Activated naive CD4-positive, alpha-beta T cell treated with anti-CD3 and anti-CD28 coated beads for 36 hours (primary cell): ENCODE data around the gene SLC36A1. TPM values are rescaled to one million over a fixed set of nuclear protein-coding genes. Genes with fewer than 3 reads are reported as not detected.

Source experiments
- CTCF ChIA-PET: fragments of 350-600 bp; sonication (Branson Sonifier 250); formaldehyde crosslinking; loops from one replicate; lab custom pipeline; 2021; ENCODE audit warnings: antibody characterized with exemption; lab: Charles Lee
- DNase-seq: peaks from one replicate; pipeline ENCODE4 v3.0.0-alpha.2; 2020
- H3K27ac Mint-ChIP-seq: one replicate; pipeline ENCODE4 v1.8.0; 2021; ENCODE audit warnings: mild to moderate bottlenecking, mixed read lengths
- H3K27me3 Mint-ChIP-seq: one replicate; pipeline ENCODE4 v1.8.0; 2021; ENCODE audit warnings: low read depth, mixed read lengths
- H3K36me3 Mint-ChIP-seq: one replicate; pipeline ENCODE4 v1.8.0; 2021; ENCODE audit warnings: low read depth, mixed read lengths
- H3K4me1 Mint-ChIP-seq: one replicate; pipeline ENCODE4 v1.8.0; 2021; ENCODE audit warnings: low read depth, mixed read lengths
- H3K4me3 Mint-ChIP-seq: one replicate; pipeline ENCODE4 v1.8.0; 2021; ENCODE audit warnings: mild to moderate bottlenecking, moderate library complexity, mixed read lengths
- H3K9me3 Mint-ChIP-seq: one replicate; pipeline ENCODE4 v1.8.0; 2021; ENCODE audit warnings: mixed read lengths
- intact Hi-C: fragments of 100-400 bp; cut with micrococcal nuclease; formaldehyde crosslinking; loops from one replicate; pipeline ENCODE4 v1.15.1; 2023
- microRNA-seq: library from miRNA; unstranded; fragments of <30 nt; microRNA quantifications from one replicate; pipeline ENCODE4 v1.2.0, GENCODE V29; 2022; ENCODE audit warnings: borderline microRNAs expressed, borderline replicate concordance
- total RNA-seq, 2 experiments: library from RNA; stranded (reverse); gene quantifications; one replicate each; pipeline ENCODE4 v1.2.3, GENCODE V29; 2021

SLC36A1 gene
- total RNA-seq, 2 experiments from 2014 or later = 2.6 to 3.1 TPM

DNA sequence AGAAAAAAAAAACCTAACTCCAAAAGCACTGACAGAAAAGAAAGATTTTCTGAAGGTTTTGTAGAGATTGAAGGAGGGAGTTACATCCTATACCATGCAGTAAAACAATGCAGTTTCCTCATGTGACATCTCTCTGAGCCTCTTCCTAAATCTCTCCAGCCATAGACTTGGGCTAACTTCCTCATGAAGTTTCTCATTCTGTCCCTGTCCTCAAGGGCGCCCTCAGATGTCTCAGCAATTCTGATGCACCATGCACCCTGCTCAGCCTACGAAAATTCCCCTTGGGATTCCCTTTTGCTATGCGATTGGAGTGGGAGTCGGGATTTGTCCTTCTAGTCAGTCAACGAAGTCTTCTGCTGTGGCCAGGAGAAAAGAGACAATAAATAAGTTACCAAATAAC is 74.8 kb downstream of the SLC36A1 start:
- H3K36me3 Mint-ChIP-seq = no peaks in the 10 kb centered on the region
- no peaks in the 10 kb centered on the region for H3K9me3 Mint-ChIP-seq
- no peak for DNase-seq
- CTCF ChIA-PET = interaction anchor here (2.2 kb wide), 1 partner anchor 74 kb away, joined by 20 read pairs; the partner anchor contains the start of gene SLC36A1
- H3K27me3 Mint-ChIP-seq = no peaks in the 10 kb centered on the region
- intact Hi-C loops = loop anchor here (5.0 kb wide), 2 partner anchors 395 to 1045 kb away; no protein-coding TSS in a partner anchor
- peaks cover 5% of the 10 kb centered on the region for H3K4me1 Mint-ChIP-seq
- H3K4me3 Mint-ChIP-seq = no peak overlapping the region
- H3K27ac Mint-ChIP-seq = no peak overlapping the region

DNA sequence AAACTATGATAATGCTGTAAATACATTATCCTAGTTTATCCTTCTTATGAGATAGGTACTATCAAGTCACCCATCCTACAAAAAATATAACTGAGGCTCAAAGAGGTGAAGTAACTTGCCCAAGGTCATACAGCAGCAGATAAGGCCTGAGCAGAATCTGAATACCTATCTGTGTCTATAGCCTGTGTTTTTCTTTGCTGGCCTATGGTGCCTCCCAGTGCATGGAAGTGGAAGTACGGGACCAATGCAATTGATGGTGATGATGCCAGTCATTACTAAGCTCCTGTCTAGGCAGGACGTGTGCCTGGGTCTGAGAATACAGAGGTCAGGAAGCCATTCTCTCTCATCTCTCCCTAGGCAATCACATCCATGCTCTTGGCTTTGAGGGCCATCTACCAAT is 75.9 kb downstream of the SLC36A1 start:
- Mint-ChIP-seq H3K36me3 (no peaks in the 10 kb centered on the region), H3K4me1 (peaks cover 5% of the 10 kb centered on the region), H3K9me3 (no peaks in the 10 kb centered on the region), H3K27ac (no peak overlapping the region), H3K27me3 (no peaks in the 10 kb centered on the region), H3K4me3 (no peak overlapping the region)
- CTCF ChIA-PET = interaction anchor here (0.6 to 2.2 kb wide), 16 partner anchors 12 to 203 kb away, joined by 3 to 31 read pairs (median 4); partner anchors contain the start of gene SLC36A1
- intact Hi-C loops = loop anchor here (1.0 to 5.0 kb wide), 5 partner anchors 76 to 1046 kb away; partner anchors contain the start of gene SLC36A1
- peak; percentile 78 for DNase-seq

DNA sequence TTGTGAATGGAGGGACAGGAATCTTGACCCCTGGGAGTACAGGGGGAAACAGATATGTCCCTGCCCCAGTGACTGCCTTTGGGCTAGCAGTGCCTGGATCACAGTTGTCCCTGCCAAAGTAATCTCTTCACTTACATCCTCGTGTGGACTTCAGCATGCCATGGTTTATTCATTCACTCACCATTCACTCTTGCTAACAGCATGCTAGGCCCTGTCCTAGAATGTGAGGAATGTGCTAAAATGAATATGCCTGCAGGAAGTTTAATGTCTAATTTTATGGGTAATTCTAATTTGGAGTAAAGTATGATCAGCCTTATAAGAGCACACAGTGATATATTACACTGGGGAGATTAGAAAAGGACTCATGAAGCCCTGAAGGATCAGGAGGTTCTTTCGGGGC is 80.8 kb downstream of the SLC36A1 start:
- Mint-ChIP-seq H3K27ac (no peak overlapping the region), H3K4me3 (no peak overlapping the region), H3K36me3 (no peaks in the 10 kb centered on the region), H3K4me1 (no peaks in the 10 kb centered on the region), H3K9me3 (no peaks in the 10 kb centered on the region), H3K27me3 (no peaks in the 10 kb centered on the region)
- no peak for DNase-seq
- CTCF ChIA-PET = no interaction called here
- intact Hi-C loops = no loop called here

DNA sequence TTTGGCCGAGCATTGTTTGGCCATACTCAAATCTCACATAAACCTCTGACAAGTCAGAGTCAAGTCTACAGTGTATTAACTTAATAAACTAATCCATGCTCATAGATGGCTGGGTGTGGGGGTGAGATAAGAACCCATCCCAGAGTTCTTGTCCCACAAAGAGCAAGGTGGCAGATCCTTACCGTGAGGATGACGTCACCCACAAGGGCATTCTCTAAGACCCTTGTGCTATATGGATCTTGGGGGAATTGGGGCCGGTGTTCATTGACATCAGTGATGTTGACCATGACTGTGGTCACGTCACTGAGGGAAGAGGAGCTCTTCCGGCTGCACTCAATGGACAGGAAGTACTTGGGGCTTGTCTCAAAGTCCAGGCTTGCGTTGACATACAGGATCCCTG is 81.6 kb downstream of the SLC36A1 start:
- Mint-ChIP-seq H3K27ac (no peak overlapping the region), H3K4me1 (no peaks in the 10 kb centered on the region), H3K36me3 (no peaks in the 10 kb centered on the region), H3K9me3 (no peaks in the 10 kb centered on the region), H3K27me3 (no peaks in the 10 kb centered on the region), H3K4me3 (no peak overlapping the region)
- CTCF ChIA-PET = no interaction called here
- intact Hi-C loops = no loop called here
- no peak for DNase-seq

DNA sequence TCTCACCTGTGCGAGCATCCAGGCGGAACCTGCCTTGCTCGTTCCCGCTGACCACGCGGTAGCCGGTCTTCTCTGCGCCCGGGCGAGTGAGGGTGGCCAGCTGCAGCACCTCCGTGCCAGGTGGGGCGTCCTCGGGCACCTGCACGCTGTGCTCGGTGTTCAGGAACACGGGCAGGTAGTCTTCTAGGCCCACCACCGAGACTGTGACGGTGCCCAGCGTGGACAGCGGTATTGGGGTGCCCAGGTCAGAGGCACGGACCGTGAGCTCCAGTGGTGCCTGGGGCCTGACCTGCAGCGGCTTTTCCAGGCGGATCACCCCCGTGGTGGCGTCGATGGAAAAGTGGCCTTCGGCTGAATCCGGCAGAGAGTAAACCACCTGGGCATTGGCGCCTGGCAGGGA is 84.2 kb downstream of the SLC36A1 start:
- CTCF ChIA-PET = interaction anchor here (0.7 kb wide), 1 partner anchor 81 kb away, joined by 3 read pairs; no protein-coding TSS in a partner anchor
- Mint-ChIP-seq H3K9me3 (no peaks in the 10 kb centered on the region), H3K4me3 (no peak overlapping the region), H3K4me1 (no peaks in the 10 kb centered on the region), H3K27ac (no peak overlapping the region), H3K27me3 (no peaks in the 10 kb centered on the region), H3K36me3 (no peaks in the 10 kb centered on the region)
- DNase-seq = no peak
- intact Hi-C loops = no loop called here

DNA sequence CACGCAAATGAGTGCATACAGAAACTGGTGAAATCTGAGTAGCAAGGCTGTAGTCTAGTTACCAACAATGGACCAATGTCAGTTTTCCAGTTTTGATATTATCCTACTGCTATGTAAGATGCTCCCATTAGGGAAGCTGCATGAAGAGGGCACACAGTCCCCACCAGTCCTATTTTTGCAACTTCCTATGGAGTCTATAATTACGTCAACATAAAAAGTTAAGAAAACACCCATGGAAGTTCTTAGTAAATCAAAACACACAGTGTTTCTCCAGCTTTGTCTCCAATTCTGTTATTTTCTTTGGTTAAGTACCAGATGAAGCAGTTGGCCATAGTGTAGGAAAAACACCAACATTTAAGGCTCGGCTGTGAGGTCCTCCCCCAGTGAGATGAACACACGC is 85.0 kb downstream of the SLC36A1 start:
- no peak for DNase-seq
- Mint-ChIP-seq H3K9me3 (no peaks in the 10 kb centered on the region), H3K4me3 (no peak overlapping the region), H3K27ac (no peak overlapping the region), H3K27me3 (no peaks in the 10 kb centered on the region), H3K4me1 (no peaks in the 10 kb centered on the region), H3K36me3 (no peaks in the 10 kb centered on the region)
- CTCF ChIA-PET = interaction anchor here (0.6 to 0.7 kb wide), 2 partner anchors 12 to 80 kb away, joined by 3 read pairs; no protein-coding TSS in a partner anchor
- intact Hi-C loops = no loop called here

DNA sequence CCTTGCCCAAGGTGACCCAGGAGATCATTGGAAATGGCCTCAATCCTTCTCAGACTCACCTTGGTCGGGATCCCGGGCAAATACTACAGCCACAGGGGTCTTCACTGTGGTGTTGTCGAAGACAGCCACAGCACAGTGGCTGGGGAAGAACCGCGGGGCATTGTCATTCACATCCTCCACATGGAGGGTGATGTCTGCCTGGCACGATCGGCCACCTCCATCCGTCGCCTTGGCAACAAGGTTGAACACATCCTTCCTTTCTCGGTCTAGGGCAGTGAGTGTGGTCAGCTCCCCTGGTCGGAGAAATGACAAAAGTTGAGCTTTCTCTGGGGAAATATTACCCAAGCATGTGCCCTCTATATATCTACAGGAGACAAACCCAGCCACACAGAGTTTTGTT is 86.9 kb downstream of the SLC36A1 start:
- no peak overlapping the region for H3K4me3 Mint-ChIP-seq

DNA sequence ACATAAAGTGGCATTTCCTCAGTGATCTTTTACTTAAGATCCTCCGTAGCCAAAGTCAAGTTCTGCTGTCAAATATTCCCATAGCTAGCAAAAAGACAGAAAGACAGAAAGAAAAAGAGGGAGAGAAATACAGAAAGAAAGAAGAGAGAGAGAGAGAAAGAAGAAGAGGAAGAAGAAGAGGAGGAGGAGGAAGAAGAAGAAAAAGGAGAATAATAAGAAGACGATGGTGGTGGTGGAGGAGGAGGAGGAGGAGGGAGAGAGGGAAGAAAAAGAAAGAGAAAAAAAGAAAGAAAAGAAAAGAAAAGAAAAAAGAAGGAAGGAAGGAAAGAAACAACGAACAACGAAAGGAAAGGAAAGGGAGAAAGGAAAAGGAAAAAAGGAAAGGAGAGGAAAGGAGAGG is 89.6 kb downstream of the SLC36A1 start:
- no peaks in the 10 kb centered on the region for H3K9me3 Mint-ChIP-seq
- no peak overlapping the region for H3K27ac Mint-ChIP-seq
- no peaks in the 10 kb centered on the region for H3K36me3 Mint-ChIP-seq
- H3K4me1 Mint-ChIP-seq = no peaks in the 10 kb centered on the region
- H3K4me3 Mint-ChIP-seq = no peak overlapping the region
- CTCF ChIA-PET = no interaction called here
- no peaks in the 10 kb centered on the region for H3K27me3 Mint-ChIP-seq
- intact Hi-C loops = no loop called here
- DNase-seq = no peak

More for the DNA sequence above, 86.9 kb downstream of the SLC36A1 start:
- DNase-seq = no peak
- CTCF ChIA-PET = no interaction called here
- Mint-ChIP-seq H3K4me1 (no peaks in the 10 kb centered on the region), H3K9me3 (no peaks in the 10 kb centered on the region), H3K36me3 (no peaks in the 10 kb centered on the region), H3K27me3 (no peaks in the 10 kb centered on the region), H3K27ac (no peak overlapping the region)
- intact Hi-C loops = no loop called here

DNA sequence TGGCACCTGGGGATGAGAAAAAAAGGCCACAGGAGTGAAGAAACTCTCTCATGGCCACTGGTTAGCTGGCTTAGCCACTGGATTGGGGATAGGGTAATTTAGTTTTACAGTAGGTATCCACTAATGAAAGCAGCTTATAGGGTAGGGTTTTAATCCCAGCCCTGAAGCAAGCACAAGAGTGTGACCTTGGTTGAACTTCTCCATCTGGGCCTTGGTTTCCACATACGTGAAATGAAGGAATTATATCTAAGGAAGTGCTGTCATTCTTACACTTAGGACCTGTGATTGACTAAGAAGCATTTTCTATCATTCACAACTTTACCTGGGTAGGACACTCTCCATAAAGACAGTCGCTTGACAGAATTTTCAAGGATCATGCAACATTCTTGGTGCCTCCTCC is 94.2 kb downstream of the SLC36A1 start:
- no peaks in the 10 kb centered on the region for H3K36me3 Mint-ChIP-seq
- DNase-seq = no peak
- H3K9me3 Mint-ChIP-seq = no peaks in the 10 kb centered on the region
- intact Hi-C loops = no loop called here
- H3K4me1 Mint-ChIP-seq = no peaks in the 10 kb centered on the region
- no peak overlapping the region for H3K27ac Mint-ChIP-seq
- CTCF ChIA-PET = interaction anchor here (0.6 kb wide), 1 partner anchor 424 kb away, joined by 3 read pairs; no protein-coding TSS in a partner anchor
- H3K27me3 Mint-ChIP-seq = no peaks in the 10 kb centered on the region
- H3K4me3 Mint-ChIP-seq = no peak overlapping the region

Small RNAs within 50 kb of the gene (microRNA-seq; reads per million reads assigned to microRNA genes)
- gene MIR6499 = not detected

Other genes with a start within 250 kb of the SLC36A1 start
- gene CCDC69, start 223.5 kb upstream of the SLC36A1 start, total RNA-seq = 10 to 100 TPM; 15.5 to 18.5 TPM
- gene GM2A, start 194.4 kb upstream of the SLC36A1 start, total RNA-seq = 10 to 100 TPM; 21.1 to 21.8 TPM
- gene SLC36A3, start 143.8 kb upstream of the SLC36A1 start, total RNA-seq = not detected
- gene SLC36A2, start 100.0 kb upstream of the SLC36A1 start, total RNA-seq = not detected
- not detected for gene FAT2, start 143.7 kb downstream of the SLC36A1 start, total RNA-seq
- gene SPARC, start 239.3 kb downstream of the SLC36A1 start, total RNA-seq = under 1 TPM; 0.20 to 0.45 TPM